OCI-LY7 (cell line): Measurements from ENCODE around the gene DYNC2H1. TPM values are rescaled to one million over a fixed set of nuclear protein-coding genes. Genes with fewer than 3 reads are reported as not detected.

ENCODE experiments used
- BruUV-seq: library from RNA; stranded (reverse); fragments of 400-500 nt; replicated peaks from 2 replicates; lab custom pipeline; 2021; lab: Mats Ljungman, UMichigan
- CTCF ChIA-PET: fragments of 300-600 bp; sonication (Branson Sonifier 250); formaldehyde crosslinking; loops from one replicate; lab custom pipeline; 2022; ENCODE audit warnings: antibody characterized with exemption; ENCODE audit not compliant: unreplicated experiment; lab: Charles Lee
- POLR2A ChIA-PET: fragments of 300-600 bp; sonication (Branson Sonifier 250); formaldehyde crosslinking; loops from one replicate; lab custom pipeline; 2022; ENCODE audit warnings: antibody characterized with exemption; lab: Charles Lee
- DNase-seq: peaks from one replicate; pipeline ENCODE4 v3.0.0-alpha.2; 2015; ENCODE audit warnings: low spot score
- H2AFZ ChIP-seq: fragments of 200-600 bp; sonication (generic), shearing (Covaris generic); 2 replicates; pipeline ENCODE4 v1.6.1; 2014; ENCODE audit warnings: mild to moderate bottlenecking, antibody characterized with exemption, low read length, moderate library complexity
- H3K27ac ChIP-seq: fragments of 200-600 bp; sonication (generic); 2 replicates; pipeline ENCODE4 v1.5.1; 2014; ENCODE audit warnings: mixed run types, low read depth, mild to moderate bottlenecking, moderate library complexity, low read length, inconsistent platforms; ENCODE audit not compliant: poor library complexity, severe bottlenecking
- H3K36me3 ChIP-seq: fragments of 200-600 bp; sonication (generic); 2 replicates; pipeline ENCODE4 v1.6.1; 2014; ENCODE audit warnings: mild to moderate bottlenecking, antibody characterized with exemption, low read length, moderate library complexity, mixed read lengths; ENCODE audit not compliant: insufficient read depth
- H3K4me1 ChIP-seq: fragments of 200-600 bp; sonication (generic); 2 replicates; pipeline ENCODE4 v1.5.1; 2014; ENCODE audit warnings: mild to moderate bottlenecking, low read length; ENCODE audit not compliant: insufficient read depth, poor library complexity, severe bottlenecking
- H3K4me2 ChIP-seq: fragments of 200-600 bp; sonication (generic); 2 replicates; pipeline ENCODE4 v1.6.1; 2014; ENCODE audit warnings: mild to moderate bottlenecking, low read length
- H3K4me3 ChIP-seq: fragments of 200-600 bp; sonication (generic); 2 replicates; pipeline ENCODE4 v1.5.1; 2014; ENCODE audit warnings: mild to moderate bottlenecking, low read depth, low read length; ENCODE audit not compliant: poor library complexity, severe bottlenecking
- H3K79me2 ChIP-seq: fragments of 200-600 bp; sonication (generic); 2 replicates; pipeline ENCODE4 v1.6.1; 2016; ENCODE audit warnings: low read depth, mild to moderate bottlenecking, low read length, moderate library complexity, mixed read lengths; ENCODE audit not compliant: insufficient read depth
- H3K9me2 ChIP-seq: fragments of 200-600 bp; sonication (generic); 2 replicates; pipeline ENCODE4 v1.6.1; 2016; ENCODE audit warnings: mild to moderate bottlenecking, low read length, mixed read lengths; ENCODE audit not compliant: insufficient read depth
- H3K9me3 ChIP-seq: fragments of 200-600 bp; sonication (generic); 2 replicates; pipeline ENCODE4 v1.6.1; 2014; ENCODE audit warnings: mild to moderate bottlenecking, mixed run types, low read length, mixed read lengths
- H4K20me1 ChIP-seq: fragments of 200-600 bp; sonication (generic); 2 replicates; pipeline ENCODE4 v1.6.1; 2014; ENCODE audit warnings: mild to moderate bottlenecking, antibody characterized with exemption, low read length, moderate library complexity, mixed read lengths; ENCODE audit not compliant: insufficient read depth
- CTCF ChIP-seq: fragments of 200-600 bp; sonication (generic); conservative IDR thresholded peaks from 2 replicates; pipeline ENCODE4 v1.5.1; 2014; ENCODE audit warnings: mild to moderate bottlenecking, antibody characterized with exemption, low read length, moderate library complexity, mixed read lengths
- EZH2phosphoT487 ChIP-seq: fragments of 200-600 bp; sonication (generic); IDR thresholded peaks from 2 replicates; pipeline ENCODE4 v1.6.1; 2018; ENCODE audit warnings: low read depth, borderline replicate concordance, mild to moderate bottlenecking, mixed run types, antibody characterized with exemption, low read length, moderate library complexity, mixed read lengths
- intact Hi-C: fragments of 100-400 bp; cut with micrococcal nuclease; formaldehyde crosslinking; loops from one replicate; pipeline ENCODE4 v1.10.0; 2022; ENCODE audit not compliant: unreplicated experiment
- total RNA-seq, 2 experiments: library from RNA; depleted of rRNA in 1 of 2; stranded (reverse); fragments of >200 nt in 1 of 2; shearing (Covaris generic) in 1 of 2; gene quantifications; 2 replicates each; pipeline ENCODE4 v1.2.3, GENCODE V29; 2014 to 2022

Gene DYNC2H1
- total RNA-seq, 2 experiments from 2014 or later: 0.44 to 1.1 TPM

- peaks cover 25% of the 10 kb centered on the region for H3K4me1 ChIP-seq
- POLR2A ChIA-PET: interaction anchor here (0.6 to 1.6 kb wide), 2 partner anchors 23 to 45 kb away, joined by 3 to 4 read pairs; partner anchors contain the start of gene DYNC2H1
- no peak overlapping the region for H3K27ac ChIP-seq
- H3K4me3 ChIP-seq: no peak overlapping the region
- no peak for TF ChIP-seq CTCF
- no peak for TF ChIP-seq EZH2phosphoT487
- H3K36me3 ChIP-seq: peaks cover 82% of the 10 kb centered on the region
- intact Hi-C loops: no loop called here
- H3K79me2 ChIP-seq: peaks cover 97% of the 10 kb centered on the region
- H3K9me2 ChIP-seq: no peaks in the 10 kb centered on the region
- DNase-seq: no peak
- H2AFZ ChIP-seq: no peak overlapping the region
- no peaks in the 10 kb centered on the region for H3K9me3 ChIP-seq
- no TSS peak for BruUV-seq
- CTCF ChIA-PET: interaction anchor here (0.6 kb wide), 1 partner anchor 594 kb away, joined by 3 read pairs; no protein-coding TSS in a partner anchor
- H4K20me1 ChIP-seq: peaks cover 16% of the 10 kb centered on the region; the same call in 1 of the 2 replicates
- no peak overlapping the region for H3K4me2 ChIP-seq
Observed at GRCh38 chr11:103085758-103086365, 23.4 kb upstream of the DYNC2H1 start.

- no peaks in the 10 kb centered on the region for H3K9me3 ChIP-seq
- H2AFZ ChIP-seq: no peak overlapping the region
- ChIA-PET POLR2A (interaction anchor here (0.6 to 1.6 kb wide), 2 partner anchors 23 to 45 kb away, joined by 3 to 4 read pairs; partner anchors contain the start of gene DYNC2H1), CTCF (no interaction called here)
- peaks cover 16% of the 10 kb centered on the region; the same call in 1 of the 2 replicates for H4K20me1 ChIP-seq
- DNase-seq: no peak
- peaks cover 98% of the 10 kb centered on the region for H3K79me2 ChIP-seq
- H3K27ac ChIP-seq: no peak overlapping the region
- H3K4me1 ChIP-seq: peaks cover 25% of the 10 kb centered on the region
- peaks cover 76% of the 10 kb centered on the region for H3K36me3 ChIP-seq
- intact Hi-C loops: no loop called here
- H3K4me2 ChIP-seq: no peak overlapping the region
- H3K4me3 ChIP-seq: no peak overlapping the region
- H3K9me2 ChIP-seq: no peaks in the 10 kb centered on the region
- no peak for TF ChIP-seq CTCF
- no peak for TF ChIP-seq EZH2phosphoT487
- no TSS peak for BruUV-seq
Observed at GRCh38 chr11:103086461-103086860, 22.8 kb upstream of the DYNC2H1 start.
